BLaER1 treated with 17β-estradiol and CSF1 and Interleukin-3, amounts not matched to agents 10 nM and 100 nM (cell line): ENCODE results near the gene PXN.
"Not testable (repeated sequence)": the region's sequence is repeated elsewhere in the genome, so short reads cannot be mapped to it uniquely, and the experiment has no call there.

Experiments
- H3K27ac ChIP-seq, 11 experiments: shearing (Covaris generic); formaldehyde crosslinking; 2 replicates each; pipeline ENCODE4 v1.8.1; 2022
- H3K27me3 ChIP-seq, 11 experiments: shearing (Covaris generic); formaldehyde crosslinking; 2 replicates each; pipeline ENCODE4 v1.8.1; 2022
- H3K36me3 ChIP-seq, 11 experiments: shearing (Covaris generic); formaldehyde crosslinking; 2 replicates each; pipeline ENCODE4 v1.8.1; 2022
- H3K4me1 ChIP-seq, 10 experiments: shearing (Covaris generic); formaldehyde crosslinking; 2 replicates each; pipeline ENCODE4 v1.8.1; 2022
- H3K4me2 ChIP-seq, 11 experiments: shearing (Covaris generic); formaldehyde crosslinking; 2 replicates each; pipeline ENCODE4 v1.8.1; 2022
- H3K4me3 ChIP-seq, 10 experiments: shearing (Covaris generic); formaldehyde crosslinking; 2 replicates each; pipeline ENCODE4 v1.8.1; 2022
- H3K9ac ChIP-seq, 11 experiments: shearing (Covaris generic); formaldehyde crosslinking; 2 replicates each; pipeline ENCODE4 v1.8.1; 2022
- H3K9me3 ChIP-seq, 11 experiments: shearing (Covaris generic); formaldehyde crosslinking; replicated peaks in 1 of 11; 2 replicates each; pipeline ENCODE4 v1.8.1; 2022
- H4K20me1 ChIP-seq, 11 experiments: shearing (Covaris generic); formaldehyde crosslinking; 2 replicates each; pipeline ENCODE4 v1.8.1; 2022
- Cebpa-rat ChIP-seq, 11 experiments: shearing (Covaris generic); IDR thresholded peaks; 2 replicates each; pipeline ENCODE4 v1.8.1; 2022

PXN gene

GRCh38 chr12:120215766-120216735 is 49.5 kb downstream of the PXN start:
- no peak for TF ChIP-seq Cebpa-rat (IDR thresholded peaks at IDR 0.05)
- Histone ChIP-seq H3K36me3 (peaks cover 52 to 100% (median 94%) of the 10 kb centered on the region in 11 experiments), H4K20me1 (peaks cover 0 to 96% (median 0%) of the 10 kb centered on the region in 11 experiments; a peak in 10 of 22 replicates), H3K9ac (0 out of 22 replicates have a peak overlapping the region, but pooled peaks of 2 of the 11 experiments have one; percentile 5 to 13), H3K4me1 (peaks cover 0 to 9% (median under 1%) of the 10 kb centered on the region in 10 experiments; a peak in 6 of 20 replicates), H3K9me3 (no peaks in the 10 kb centered on the region), H3K4me3 (no peak overlapping the region), H3K27ac (no peak overlapping the region; a peak in 1 of 22 replicates), H3K4me2 (no peak overlapping the region), H3K27me3 (no peaks in the 10 kb centered on the region)

GRCh38 chr12:120215357-120215735 is 50.2 kb downstream of the PXN start:
- no peaks in the 10 kb centered on the region for H3K27me3 ChIP-seq
- TF ChIP-seq Cebpa-rat (IDR thresholded peaks at IDR 0.05): no peak
- no peaks in the 10 kb centered on the region for H3K9me3 ChIP-seq
- H3K4me2 ChIP-seq: no peak overlapping the region
- peaks cover 0 to 94% (median 0%) of the 10 kb centered on the region in 11 experiments; a peak in 10 of 22 replicates for H4K20me1 ChIP-seq
- peaks cover 0 to 9% (median 2%) of the 10 kb centered on the region in 10 experiments; a peak in 6 of 20 replicates for H3K4me1 ChIP-seq
- no peak overlapping the region for H3K4me3 ChIP-seq
- H3K9ac ChIP-seq: 0 out of 22 replicates have a peak overlapping the region, but pooled peaks of 2 of the 11 experiments have one; percentile 5 to 13
- H3K36me3 ChIP-seq: peaks cover 55 to 100% (median 94%) of the 10 kb centered on the region in 11 experiments
- no peak overlapping the region for H3K27ac ChIP-seq

GRCh38 chr12:120214626-120215356 is 50.7 kb downstream of the PXN start:
- Histone ChIP-seq H3K9me3 (no peaks in the 10 kb centered on the region), H3K4me1 (peaks cover 0 to 9% (median 2%) of the 10 kb centered on the region in 10 experiments; a peak in 6 of 20 replicates), H3K27me3 (no peaks in the 10 kb centered on the region), H3K36me3 (peaks cover 59 to 100% (median 94%) of the 10 kb centered on the region in 11 experiments), H3K4me3 (no peak overlapping the region), H4K20me1 (peaks cover 0 to 93% (median 0%) of the 10 kb centered on the region in 11 experiments; a peak in 9 of 22 replicates), H3K4me2 (no peak overlapping the region), H3K27ac (no peak overlapping the region), H3K9ac (no peak overlapping the region; a peak in 1 of 22 replicates)
- TF ChIP-seq Cebpa-rat (IDR thresholded peaks at IDR 0.05): no peak

- Histone ChIP-seq H3K27me3 (no peaks in the 10 kb centered on the region), H3K36me3 (peaks cover 55 to 97% (median 89%) of the 10 kb centered on the region in 11 experiments), H3K9ac (peak overlapping the region in 1 of 11 experiments; percentile 9; a peak in 1 of 22 replicates), H3K4me2 (no peak overlapping the region), H3K9me3 (no peaks in the 10 kb centered on the region), H4K20me1 (peaks cover 0 to 87% (median 0%) of the 10 kb centered on the region in 11 experiments; a peak in 9 of 22 replicates), H3K27ac (no peak overlapping the region), H3K4me1 (peaks cover 0 to 9% (median 2%) of the 10 kb centered on the region in 10 experiments; a peak in 6 of 20 replicates), H3K4me3 (no peak overlapping the region)
- TF ChIP-seq Cebpa-rat (IDR thresholded peaks at IDR 0.05): no peak
Measured at GRCh38 chr12:120213758-120214157, 51.8 kb downstream of the PXN start.

GRCh38 chr12:120213182-120213581 is 52.3 kb downstream of the PXN start:
- Histone ChIP-seq H4K20me1 (peaks cover 0 to 82% (median 0%) of the 10 kb centered on the region in 11 experiments; a peak in 9 of 22 replicates), H3K36me3 (peaks cover 50 to 96% (median 83%) of the 10 kb centered on the region in 11 experiments), H3K9ac (0 out of 22 replicates have a peak overlapping the region, but pooled peaks of 1 of the 11 experiments have one; percentile 9)
- H3K27me3 ChIP-seq, H3K4me2 ChIP-seq, H3K27ac ChIP-seq, H3K9me3 ChIP-seq, H3K4me1 ChIP-seq, H3K4me3 ChIP-seq: not testable (repeated sequence)

GRCh38 chr12:120212301-120212700 is 53.2 kb downstream of the PXN start:
- H3K4me1 ChIP-seq: peaks cover 0 to 9% (median 2%) of the 10 kb centered on the region in 10 experiments; a peak in 6 of 20 replicates
- H3K27me3 ChIP-seq: no peaks in the 10 kb centered on the region
- TF ChIP-seq Cebpa-rat (IDR thresholded peaks at IDR 0.05): no peak
- H4K20me1 ChIP-seq: peaks cover 0 to 74% (median 0%) of the 10 kb centered on the region in 11 experiments; a peak in 9 of 22 replicates
- H3K9ac ChIP-seq: no peak overlapping the region
- H3K27ac ChIP-seq: no peak overlapping the region
- peaks cover 53 to 98% (median 83%) of the 10 kb centered on the region in 11 experiments for H3K36me3 ChIP-seq
- H3K9me3 ChIP-seq: no peaks in the 10 kb centered on the region
- no peak overlapping the region for H3K4me2 ChIP-seq
- H3K4me3 ChIP-seq: no peak overlapping the region

GRCh38 chr12:120211904-120212283 is 53.6 kb downstream of the PXN start:
- TF ChIP-seq Cebpa-rat (IDR thresholded peaks at IDR 0.05): no peak
- Histone ChIP-seq H3K9me3 (no peaks in the 10 kb centered on the region), H3K4me3 (no peak overlapping the region), H3K36me3 (peaks cover 56 to 100% (median 83%) of the 10 kb centered on the region in 11 experiments), H3K27me3 (no peaks in the 10 kb centered on the region), H3K27ac (no peak overlapping the region), H3K4me2 (no peak overlapping the region), H3K9ac (0 out of 22 replicates have a peak overlapping the region, but pooled peaks of 1 of the 11 experiments have one; percentile 9), H3K4me1 (peaks cover 0 to 9% (median 2%) of the 10 kb centered on the region in 10 experiments; a peak in 6 of 20 replicates), H4K20me1 (peaks cover 0 to 70% (median 0%) of the 10 kb centered on the region in 11 experiments; a peak in 9 of 22 replicates)

GRCh38 chr12:120211243-120211903 is 54.2 kb downstream of the PXN start:
- H3K4me2 ChIP-seq: no peak overlapping the region
- H3K4me1 ChIP-seq: peaks cover 0 to 9% (median 2%) of the 10 kb centered on the region in 10 experiments; a peak in 6 of 20 replicates
- H3K9me3 ChIP-seq: no peaks in the 10 kb centered on the region
- peaks cover 58 to 100% (median 83%) of the 10 kb centered on the region in 11 experiments for H3K36me3 ChIP-seq
- no peak for TF ChIP-seq Cebpa-rat (IDR thresholded peaks at IDR 0.05)
- peak overlapping the region in 6 of 11 experiments; percentile 8 to 46 (median 32); a peak in 9 of 22 replicates for H3K9ac ChIP-seq
- H3K27ac ChIP-seq: peak overlapping the region in 2 of 11 experiments; percentile 11 to 23; a peak in 2 of 22 replicates
- H4K20me1 ChIP-seq: peaks cover 0 to 64% (median 0%) of the 10 kb centered on the region in 11 experiments; a peak in 9 of 22 replicates
- H3K4me3 ChIP-seq: no peak overlapping the region
- H3K27me3 ChIP-seq: no peaks in the 10 kb centered on the region
